AG08395 (cell line): ENCODE results near the gene SDK1.
"Not testable (repeated sequence)": the region's sequence is repeated elsewhere in the genome, so short reads cannot be mapped to it uniquely, and the experiment has no call there.

Experiments used
- DNase-seq: peaks from one replicate; pipeline ENCODE4 v3.0.0; 2012; ENCODE audit warnings: mixed read lengths, low spot score

Gene SDK1

DNA sequence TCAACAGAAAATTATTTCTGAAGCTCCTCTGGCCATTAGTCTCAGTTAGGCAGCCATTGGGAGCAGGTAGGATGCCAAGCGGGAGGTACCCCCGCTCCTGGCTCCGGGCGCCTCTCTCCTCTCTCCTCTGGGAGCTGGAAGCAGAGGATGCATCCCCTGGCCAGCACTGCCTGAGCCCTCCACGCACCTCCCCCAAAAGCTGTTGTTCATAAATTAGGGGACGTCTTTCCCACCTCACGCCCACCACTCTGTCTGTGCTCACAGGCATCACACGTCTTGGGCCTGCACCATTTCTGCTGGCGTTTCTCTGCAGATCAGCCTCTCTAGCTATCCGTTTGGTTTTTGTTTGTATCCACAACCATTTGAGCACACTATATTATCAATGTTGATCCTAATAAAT, 772.0 kb downstream of the SDK1 start:
- no peak for DNase-seq

DNA sequence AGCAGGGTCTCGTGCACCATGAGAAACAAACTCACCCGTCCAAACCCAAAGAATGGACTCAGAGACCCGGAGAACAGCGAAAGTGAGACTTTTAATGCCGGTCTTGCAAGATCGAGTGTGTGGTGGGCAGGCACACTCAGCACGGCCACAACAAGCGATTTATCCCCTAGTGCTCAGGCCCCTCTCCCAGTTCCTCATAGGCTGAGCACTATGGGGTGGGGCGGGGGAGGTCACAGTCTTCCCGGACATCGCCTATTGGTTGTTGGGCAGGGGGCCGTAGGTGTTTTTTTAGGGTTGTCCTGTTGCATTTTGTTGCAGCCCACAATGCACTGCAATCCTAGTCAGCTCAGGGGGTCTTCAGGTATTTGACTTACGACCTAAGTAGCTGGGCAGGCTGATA, 772.7 kb downstream of the SDK1 start:
- no peak for DNase-seq

DNA sequence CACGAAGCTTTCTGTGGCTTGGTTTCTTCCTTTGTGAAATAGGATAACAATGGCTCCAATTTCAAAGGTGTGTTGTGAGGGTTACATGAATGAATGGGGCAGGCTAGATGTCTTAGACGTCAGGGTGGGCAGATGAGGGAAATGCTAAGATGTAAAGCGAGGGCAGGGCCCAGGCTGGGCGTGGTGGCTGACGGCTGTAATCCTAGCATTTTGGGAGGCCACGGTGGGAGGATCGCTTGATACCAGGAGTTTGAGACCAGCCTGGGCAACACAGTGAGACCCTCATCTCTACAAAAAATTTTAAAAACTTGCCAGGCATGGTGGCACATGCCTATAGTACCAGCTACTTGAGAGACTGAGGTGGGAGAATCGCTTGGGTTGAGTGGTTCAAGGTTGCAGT, 773.4 kb downstream of the SDK1 start:
- DNase-seq, result no peak

DNA sequence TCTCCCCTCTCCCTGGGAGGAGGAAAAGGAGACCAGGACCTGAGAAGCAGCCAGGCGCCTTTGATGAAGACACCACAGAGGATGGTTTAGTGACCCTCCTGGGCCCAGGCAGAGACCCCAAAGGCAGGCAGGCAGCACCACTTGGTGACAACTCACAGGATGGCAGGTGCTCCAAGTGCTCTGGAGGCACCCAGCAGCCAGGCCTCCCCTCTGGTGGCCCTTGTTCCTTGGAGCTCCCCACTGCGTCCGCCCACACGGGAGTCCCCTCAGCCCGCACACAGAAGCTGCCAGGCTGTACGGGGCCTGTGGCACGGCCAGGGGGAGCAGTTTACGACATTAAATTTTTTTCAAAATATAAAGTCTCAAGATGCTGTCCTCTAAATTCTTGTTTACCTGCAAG, 773.9 kb downstream of the SDK1 start:
- no peak for DNase-seq

DNA sequence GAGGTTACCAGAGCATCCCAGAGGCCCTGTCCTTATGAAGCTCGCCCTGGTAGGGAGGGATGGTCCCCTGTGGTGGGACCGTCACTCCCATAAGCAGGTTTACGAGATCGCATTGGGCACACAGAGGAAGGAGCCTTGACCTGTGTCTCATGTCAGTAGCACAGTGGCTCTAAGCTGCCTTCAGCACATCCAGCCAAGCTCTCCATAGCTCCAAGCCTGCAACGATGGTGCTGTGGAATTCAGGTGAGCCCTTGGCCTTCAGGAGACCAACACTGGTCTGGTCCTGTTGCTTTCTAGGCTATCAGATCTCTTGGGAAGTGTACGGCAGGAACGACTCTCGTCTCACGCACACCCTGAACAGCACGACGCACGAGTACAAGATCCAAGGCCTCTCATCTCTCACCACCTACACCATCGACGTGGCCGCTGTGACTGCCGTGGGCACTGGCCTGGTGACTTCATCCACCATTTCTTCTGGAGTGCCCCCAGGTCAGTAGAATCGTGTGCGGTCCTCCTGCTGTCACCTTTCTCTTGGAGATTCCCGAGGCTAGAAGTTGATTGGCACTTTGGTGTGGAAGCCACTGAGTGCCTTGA, 775.7 kb downstream of the SDK1 start:
- no peak for DNase-seq

DNA sequence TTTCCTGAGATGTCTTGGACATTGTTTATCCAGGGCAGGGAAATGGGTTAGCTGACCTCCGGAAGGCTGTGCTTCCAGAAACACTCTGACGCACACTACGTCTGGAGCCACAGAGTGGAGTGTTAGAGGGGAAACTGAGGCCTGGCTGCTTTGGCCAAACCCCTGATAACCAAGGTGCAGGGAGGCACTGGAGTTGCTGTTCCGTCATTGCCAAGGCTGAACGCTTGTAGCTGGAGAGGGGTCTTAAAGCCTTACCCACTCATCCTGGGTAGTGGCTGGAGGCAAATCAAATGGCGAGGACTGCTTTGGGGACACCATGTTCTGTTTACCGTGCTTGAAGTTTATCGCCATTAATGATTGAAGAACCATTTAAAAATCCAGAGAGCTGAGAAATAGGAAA, 776.9 kb downstream of the SDK1 start:
- DNase-seq, result no peak

DNA sequence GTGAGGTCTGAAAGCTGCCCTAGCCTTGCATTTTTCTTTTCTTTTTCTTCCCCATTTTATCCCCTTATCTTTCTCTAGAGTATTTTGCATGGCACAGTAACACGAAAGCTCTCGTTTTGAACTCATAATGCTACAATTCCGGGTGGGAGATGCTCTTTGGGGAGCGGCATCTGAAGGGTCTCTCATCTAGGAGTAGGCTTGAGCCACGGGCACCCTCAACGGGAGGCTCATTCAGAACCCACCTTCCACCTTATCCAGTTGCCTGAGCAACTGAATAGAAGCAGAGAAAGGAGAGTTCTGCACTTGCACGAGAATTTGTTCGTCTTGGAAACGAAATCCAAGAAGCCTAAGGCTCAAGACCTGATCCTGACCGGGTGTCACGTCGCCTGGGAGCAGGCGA, 777.5 kb downstream of the SDK1 start:
- no peak for DNase-seq

DNA sequence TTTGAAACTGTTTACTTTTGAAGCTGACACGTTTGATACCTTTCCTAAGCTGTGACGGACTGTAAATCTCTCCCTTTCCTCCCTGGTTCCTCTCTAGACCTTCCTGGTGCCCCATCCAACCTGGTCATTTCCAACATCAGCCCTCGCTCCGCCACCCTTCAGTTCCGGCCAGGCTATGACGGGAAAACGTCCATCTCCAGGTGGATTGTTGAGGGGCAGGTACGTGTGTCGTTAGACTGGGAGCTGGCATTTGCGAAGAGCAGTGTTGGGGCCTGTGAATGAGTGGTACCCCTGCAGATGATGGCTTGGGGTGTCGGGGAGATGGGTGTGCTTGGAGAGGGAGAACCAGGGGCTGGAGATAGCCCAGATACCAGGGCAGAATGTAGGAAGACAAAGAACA, 778.3 kb downstream of the SDK1 start:
- no peak for DNase-seq

DNA sequence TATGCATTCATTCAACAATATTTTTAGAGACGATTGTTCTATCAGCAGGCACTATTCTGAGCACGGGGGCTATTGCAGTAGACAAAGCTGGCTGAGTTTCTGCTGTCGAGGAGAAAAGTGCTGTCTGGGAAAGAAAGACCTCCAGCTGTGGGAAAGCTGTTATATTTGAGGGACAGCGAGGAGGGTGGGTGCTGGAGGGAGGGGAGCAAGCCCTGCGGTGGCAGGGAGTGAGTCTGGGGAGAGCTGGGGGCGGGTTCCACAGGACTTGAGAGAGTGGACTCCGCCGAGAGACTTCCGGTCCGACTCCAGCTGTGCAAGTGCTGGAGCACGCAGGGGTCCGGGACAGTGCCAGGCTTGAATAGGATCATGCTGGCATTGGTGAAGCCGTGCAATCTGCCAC, 778.9 kb downstream of the SDK1 start:
- DNase-seq, result no peak

DNA sequence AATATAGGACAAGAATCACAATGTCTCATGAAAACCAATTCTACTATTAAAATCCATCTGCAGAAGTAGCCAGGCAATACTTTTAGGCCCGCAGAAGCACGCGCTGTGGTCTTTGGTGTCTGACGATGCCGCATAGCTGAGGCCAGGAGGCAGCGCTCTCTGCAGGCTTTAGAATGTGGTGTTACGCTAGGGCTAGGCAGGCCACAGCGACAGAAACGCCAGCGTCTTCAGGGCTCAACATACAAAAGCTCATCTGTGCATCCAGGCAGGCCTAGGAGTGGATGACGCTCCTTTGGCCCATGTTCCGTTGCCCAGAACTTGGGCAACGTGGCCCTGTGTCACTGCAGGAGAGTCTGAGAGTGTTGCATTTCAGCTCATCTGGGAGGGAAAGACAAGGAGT, 779.9 kb downstream of the SDK1 start:
- no peak for DNase-seq

DNA sequence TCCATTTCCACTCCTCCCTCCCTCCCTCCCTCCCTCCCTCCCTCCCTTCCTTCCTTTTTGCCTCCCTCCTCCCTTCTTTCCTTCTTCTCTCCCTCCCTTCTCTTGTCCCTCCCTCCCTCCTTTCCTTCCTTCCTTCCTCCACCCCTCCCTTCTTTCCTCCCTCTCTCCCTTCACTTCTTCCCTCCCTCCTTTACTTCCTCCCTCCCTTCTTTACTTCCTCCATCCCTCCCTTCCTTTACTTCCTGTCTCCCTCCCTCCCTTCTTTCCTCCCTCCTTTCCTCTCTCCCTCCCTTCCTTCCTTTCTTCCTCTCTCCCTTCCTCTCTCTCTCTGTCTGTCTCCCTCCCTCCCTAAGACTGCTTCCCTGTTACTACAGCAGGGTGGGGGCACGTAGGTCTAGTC, 782.5 kb downstream of the SDK1 start:
- DNase-seq, result no peak

DNA sequence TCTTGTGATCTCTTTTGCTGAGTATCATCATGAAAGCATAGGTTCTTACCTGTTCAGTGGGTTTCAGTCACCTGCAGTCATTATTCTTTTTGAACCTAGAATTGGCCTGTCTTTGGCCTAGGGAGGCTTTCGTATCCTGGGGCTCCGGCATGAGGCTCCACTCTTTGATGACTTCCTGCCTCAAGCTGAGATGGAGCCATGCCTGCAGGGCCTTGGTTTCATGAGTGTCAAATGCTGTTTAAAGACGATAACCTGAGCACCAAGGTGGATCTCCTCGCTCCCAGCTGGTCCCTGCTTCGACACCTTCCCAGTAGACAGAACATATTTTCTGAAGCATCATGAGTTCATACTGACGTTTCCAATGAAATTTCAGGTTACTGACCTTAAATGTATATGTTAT, 783.2 kb downstream of the SDK1 start:
- DNase-seq, result no peak

DNA sequence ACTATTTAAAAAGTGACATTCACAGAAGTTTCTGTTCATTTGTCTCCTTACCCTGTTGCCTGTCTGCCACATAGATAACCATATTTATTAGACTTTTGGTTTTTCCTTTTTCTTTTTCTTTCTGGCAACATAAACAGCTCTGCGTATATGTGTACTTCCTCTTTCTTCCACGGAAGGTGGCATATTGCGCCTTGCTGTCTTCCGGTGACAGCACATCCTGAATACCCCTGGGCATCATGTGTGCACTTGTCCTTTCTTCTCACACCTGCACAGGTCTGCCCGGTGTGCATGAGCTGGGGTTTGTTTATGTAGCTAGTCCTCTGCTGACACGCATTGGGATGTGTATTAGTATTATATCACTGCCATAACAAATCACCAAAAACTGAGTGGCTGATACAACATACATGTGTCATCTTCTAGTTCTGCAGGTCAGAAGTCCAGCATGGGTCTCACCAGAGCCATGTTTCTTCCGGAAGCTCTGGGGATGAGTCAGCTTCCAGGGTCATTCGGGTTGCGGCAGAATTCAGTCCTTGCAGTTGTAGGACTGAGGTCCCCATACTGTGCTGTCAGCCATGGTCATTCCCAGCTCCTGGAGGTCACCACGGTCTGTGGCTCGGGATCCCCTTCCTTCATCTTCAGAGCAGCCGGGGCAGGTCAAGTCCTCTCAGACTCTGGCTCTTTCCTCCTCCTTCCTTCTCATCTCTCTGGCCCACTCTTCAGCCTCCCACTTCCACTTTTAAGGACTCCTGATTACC, 785.1 kb downstream of the SDK1 start:
- DNase-seq, result no peak

DNA sequence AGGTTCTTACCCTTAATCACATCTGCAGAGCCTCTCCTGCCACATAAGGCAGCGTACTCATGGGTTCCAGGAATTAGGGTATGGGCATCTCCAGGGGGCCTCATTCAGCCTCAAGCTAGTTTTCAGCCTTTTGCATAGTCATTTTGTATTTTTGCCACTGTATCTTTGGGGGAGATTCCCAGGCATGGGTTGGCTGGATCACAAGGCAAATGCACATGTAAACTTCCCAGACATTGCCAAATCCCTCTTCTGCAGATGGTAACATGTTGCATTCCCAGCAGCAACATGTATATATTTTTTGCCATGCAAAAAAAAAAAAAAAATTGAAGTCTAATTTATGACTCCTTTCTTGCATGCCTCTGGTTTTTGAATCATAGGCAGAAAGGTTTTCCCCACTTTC, 785.7 kb downstream of the SDK1 start:
- no peak for DNase-seq

DNA sequence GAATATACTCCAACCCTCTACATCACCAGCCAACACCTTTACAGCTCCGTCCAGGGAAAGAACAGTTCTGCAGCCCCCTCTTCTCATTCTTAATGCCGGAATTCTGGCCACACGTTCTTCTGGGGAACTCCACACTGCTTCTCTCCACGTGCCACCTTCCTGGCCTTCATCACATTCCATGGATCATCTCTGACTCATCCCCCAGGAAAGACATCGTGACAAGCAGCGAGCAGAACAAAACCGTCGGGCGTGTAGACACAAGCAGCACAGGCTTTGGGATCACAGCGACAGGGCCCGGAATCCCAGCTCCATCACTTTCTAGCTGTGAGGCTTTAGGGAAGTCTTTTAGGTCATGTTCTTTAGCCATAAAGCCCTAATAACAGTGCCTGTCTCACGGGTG, 790.7 kb downstream of the SDK1 start:
- no peak for DNase-seq

DNA sequence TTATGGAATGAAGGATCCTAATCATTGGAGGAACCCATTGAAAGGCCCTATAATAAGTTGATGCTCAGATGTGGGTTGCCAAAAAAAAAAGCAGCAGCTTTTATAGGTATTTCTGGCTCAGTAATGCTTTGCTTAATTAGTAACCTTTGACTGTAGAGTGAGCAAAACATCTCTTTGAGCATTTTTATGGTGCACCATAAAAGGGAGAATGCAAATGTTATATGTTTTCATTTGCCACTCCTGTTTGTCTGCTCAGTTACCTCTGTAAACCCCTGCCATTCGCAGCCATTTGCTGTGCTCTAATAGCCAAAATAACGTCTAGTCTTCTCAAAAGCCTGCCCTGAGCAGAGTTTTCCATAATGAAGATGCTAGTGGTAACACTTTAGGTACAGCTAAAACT, 792.0 kb downstream of the SDK1 start:
- DNase-seq, result no peak

DNA sequence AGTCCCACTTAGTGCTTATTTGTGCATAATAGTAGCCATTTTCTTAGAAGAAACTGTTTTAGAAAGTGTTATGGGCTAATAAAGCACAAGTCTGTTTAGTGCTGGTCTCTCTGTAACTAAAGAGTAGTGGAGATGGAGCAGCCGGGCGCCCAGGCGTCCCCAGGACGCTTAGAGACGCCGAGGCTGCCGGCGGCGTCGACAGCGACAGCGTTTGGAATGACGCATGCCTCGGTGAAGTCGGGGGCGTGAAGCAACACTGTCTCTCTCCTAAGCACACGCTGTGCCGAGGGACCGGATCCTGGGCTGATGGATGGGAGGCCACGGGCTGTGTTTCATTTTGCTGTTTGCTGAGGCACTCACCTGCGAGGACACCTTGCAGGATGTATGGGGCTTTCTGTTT, 792.4 kb downstream of the SDK1 start:
- DNase-seq, result no peak

DNA sequence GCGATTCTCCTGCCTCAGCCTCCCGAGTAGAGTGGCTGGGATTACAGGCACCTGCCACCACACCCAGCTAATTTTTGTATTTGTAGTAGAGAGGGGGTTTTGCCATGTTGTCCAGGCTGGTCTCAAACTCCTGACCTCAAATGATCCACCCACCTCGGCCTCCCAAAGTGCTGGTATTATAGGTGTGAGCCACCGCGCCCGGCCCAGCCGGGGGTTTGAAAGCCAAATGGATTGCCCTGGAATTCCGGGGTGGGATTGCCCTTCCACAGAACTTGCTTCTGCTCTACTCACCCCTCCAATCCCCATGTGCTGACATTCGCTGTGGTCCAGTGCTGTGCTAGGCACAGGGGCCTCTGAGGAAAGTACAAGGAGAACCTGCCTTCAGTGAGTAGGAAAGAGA, 793.1 kb downstream of the SDK1 start:
- DNase-seq, result not testable (repeated sequence)

DNA sequence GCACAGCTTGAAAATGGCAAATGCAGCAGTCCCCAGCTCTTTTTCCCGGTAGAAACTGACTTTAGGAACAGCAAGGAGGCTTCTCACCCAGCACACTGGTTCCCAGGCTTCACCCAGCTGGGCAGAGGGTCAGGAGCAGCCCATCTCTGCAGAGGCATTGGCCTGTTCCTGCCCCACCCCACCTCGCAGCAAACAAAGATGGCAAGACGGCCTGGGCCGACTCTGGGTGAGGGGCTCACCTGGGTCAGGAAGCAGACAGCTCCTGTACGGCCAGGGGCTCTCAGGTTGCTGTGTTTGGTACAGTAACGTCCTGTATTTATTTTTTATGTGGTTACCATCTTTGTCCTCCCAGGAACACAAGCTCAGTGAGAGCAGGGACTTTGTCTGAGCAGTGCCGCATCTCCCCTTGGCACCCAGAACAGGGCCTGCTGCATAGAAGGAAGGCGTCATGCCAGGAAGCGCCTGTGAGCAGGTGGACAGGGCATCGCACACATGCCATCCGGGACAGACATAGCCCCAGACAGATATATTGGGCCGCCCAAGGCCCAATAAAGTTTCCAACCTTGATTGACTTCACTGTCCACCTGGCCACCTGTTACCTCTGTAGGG, 796.1 kb downstream of the SDK1 start:
- no peak for DNase-seq

DNA sequence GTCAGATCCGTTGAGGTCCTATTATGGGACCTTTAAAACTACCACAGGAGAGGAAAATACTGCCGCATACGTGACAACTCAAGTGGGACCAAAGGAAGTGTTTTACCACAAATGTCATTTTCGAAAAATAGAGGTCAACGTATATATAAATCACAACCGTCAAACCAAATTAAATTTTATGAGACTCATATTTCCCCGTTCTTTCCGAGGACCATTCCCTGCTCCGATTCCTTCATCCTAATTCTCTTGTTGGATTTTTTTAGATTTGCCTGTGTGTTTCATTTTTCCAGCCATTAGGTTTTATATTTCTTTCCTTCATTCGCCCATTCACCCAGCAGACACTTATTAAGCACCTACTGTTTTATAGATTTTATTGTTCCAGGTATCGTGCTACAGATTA, 797.1 kb downstream of the SDK1 start:
- DNase-seq, result no peak

DNA sequence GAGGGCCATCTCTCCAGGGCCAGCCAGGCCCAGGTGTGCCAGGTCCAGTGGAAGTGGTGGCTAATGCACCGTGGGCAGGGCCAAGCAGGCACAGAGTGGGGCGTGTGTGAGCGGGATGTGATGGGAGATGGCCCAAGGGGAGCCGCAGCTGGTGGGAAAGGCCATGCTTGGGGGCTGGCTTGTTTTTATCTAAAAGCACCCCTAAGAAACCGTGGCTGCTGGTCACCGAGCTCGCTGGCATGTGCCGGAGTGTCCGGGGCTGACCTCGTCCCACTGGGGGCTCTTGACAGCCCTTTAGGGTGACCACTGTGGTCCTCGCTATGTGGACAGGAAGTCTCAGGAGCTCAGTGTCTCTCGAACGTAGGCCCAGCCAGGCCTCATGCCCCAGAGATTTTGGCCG, 798.6 kb downstream of the SDK1 start:
- no peak for DNase-seq

DNA sequence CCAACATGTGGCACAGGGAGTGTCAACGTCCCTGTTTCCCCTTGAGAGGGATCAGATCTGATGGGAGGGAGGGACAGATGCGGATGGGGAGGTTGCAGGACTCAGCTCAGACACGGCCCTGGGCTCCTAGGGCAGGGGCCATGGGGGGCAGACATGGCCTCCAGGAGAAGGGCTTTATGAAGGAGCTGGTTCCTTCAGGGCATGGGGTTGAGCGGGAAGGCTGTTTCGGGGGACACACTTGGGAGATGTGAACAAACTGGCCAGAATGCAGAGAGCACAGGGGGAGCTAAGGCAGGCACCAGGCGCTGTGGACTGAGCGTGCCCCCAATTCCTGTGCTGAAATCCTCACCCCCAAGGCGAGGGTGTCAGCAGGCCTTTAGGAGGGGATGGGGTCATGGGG, 799.1 kb downstream of the SDK1 start:
- DNase-seq, result no peak

DNA sequence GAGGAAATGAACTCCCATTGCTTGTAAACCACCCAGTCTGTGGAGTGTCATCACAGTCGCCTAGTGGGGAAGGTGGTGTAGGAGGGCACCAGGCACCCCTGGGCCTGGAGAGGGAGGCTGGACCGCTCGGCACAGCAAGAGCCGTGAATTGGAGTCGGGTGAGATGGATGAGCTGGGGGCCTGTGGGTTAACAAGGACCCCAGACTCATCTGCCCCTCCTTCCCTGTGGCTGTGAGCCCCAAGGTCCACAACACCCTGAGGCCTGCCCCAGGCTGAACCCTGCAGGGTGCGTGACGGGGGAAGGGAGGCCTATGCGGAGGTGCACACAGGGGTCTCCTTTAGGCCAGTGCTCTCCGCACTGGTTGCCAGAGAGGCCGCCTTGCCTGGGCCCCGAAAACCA, 799.6 kb downstream of the SDK1 start:
- DNase-seq, result no peak
